Liver (tissue), 9 donors: Measurements from ENCODE around the gene STK38L. TPM values are rescaled to one million over a fixed set of nuclear protein-coding genes. Genes with fewer than 3 reads are reported as not detected.
"Not testable (repeated sequence)": the region's sequence is repeated elsewhere in the genome, so short reads cannot be mapped to it uniquely, and the experiment has no call there.

ENCODE experiments used
- DNase-seq: peaks from one replicate; pipeline ENCODE4 v3.0.0-alpha.2; 2017; ENCODE audit warnings: low spot score
- H3K27ac ChIP-seq, 2 donors: one replicate each; pipeline ENCODE4 v1.7.0; 2013; ENCODE audit warnings: inconsistent platforms in 2 of 2, low read length in 2 of 2, control low read depth in 1 of 2, low read depth in 1 of 2, mild to moderate bottlenecking in 1 of 2
- H3K27me3 ChIP-seq, 4 donors: one replicate each; pipeline versions ENCODE4 v1.6.1 to v1.7.0; 2013; ENCODE audit warnings: low read length in 3 of 4, inconsistent platforms in 1 of 4, mild to moderate bottlenecking in 1 of 4, moderate library complexity in 1 of 4; ENCODE audit not compliant: control insufficient read depth in 4 of 4, insufficient read depth in 4 of 4
- H3K36me3 ChIP-seq, 4 donors: one replicate each; pipeline versions ENCODE4 v1.6.1 to v1.7.0; 2013; ENCODE audit warnings: low read length in 3 of 4, mild to moderate bottlenecking in 3 of 4, low read depth in 1 of 4, moderate library complexity in 1 of 4; ENCODE audit not compliant: control insufficient read depth in 4 of 4, insufficient read depth in 3 of 4
- H3K4me1 ChIP-seq, 4 donors: one replicate each; pipeline versions ENCODE4 v1.6.1 to v1.7.0; 2013; ENCODE audit warnings: low read length in 3 of 4, mild to moderate bottlenecking in 3 of 4, moderate library complexity in 1 of 4; ENCODE audit not compliant: control insufficient read depth in 4 of 4, insufficient read depth in 4 of 4
- H3K4me3 ChIP-seq, 3 donors: one replicate each; pipeline versions ENCODE4 v1.6.1 to v1.7.0; 2013; ENCODE audit warnings: low read length in 3 of 3, control low read depth in 1 of 3, low read depth in 1 of 3, mild to moderate bottlenecking in 1 of 3
- H3K9ac ChIP-seq, 2 donors: one replicate each; pipeline ENCODE4 v1.7.0; 2013; ENCODE audit warnings: low read length in 2 of 2, mild to moderate bottlenecking in 2 of 2, moderate library complexity in 2 of 2, control low read depth in 1 of 2, low read depth in 1 of 2
- H3K9me3 ChIP-seq, 4 donors: one replicate each; pipeline versions ENCODE4 v1.6.1 to v1.7.0; 2013; ENCODE audit warnings: low read length in 3 of 4; ENCODE audit not compliant: control insufficient read depth in 4 of 4
- ATF3 ChIP-seq: IDR thresholded peaks from 2 replicates; pipeline ENCODE4 v1.6.1; 2016; ENCODE audit warnings: antibody characterized with exemption
- CTCF ChIP-seq: fragments of 150-350 bp; IDR thresholded peaks from 2 replicates; pipeline ENCODE4 v1.5.1; 2017; ENCODE audit warnings: improper control_type of control experiment, low read depth, low read length; ENCODE audit not compliant: missing input control
- EGR1 ChIP-seq, 2 donors: IDR thresholded peaks; 2 replicates each; pipeline ENCODE4 v1.6.1; 2016 to 2018; ENCODE audit warnings: antibody characterized with exemption in 2 of 2, low read depth in 2 of 2
- FOXA1 ChIP-seq: IDR thresholded peaks from 2 replicates; pipeline ENCODE4 v1.6.1; 2016; ENCODE audit warnings: antibody characterized with exemption
- FOXA2 ChIP-seq: IDR thresholded peaks from 2 replicates; pipeline ENCODE4 v1.6.1; 2016; ENCODE audit warnings: antibody characterized with exemption
- GABPA ChIP-seq, 2 donors: IDR thresholded peaks in 1 of 2; conservative IDR thresholded peaks in 1 of 2; 2 replicates each; pipeline ENCODE4 v1.6.1; 2016; ENCODE audit warnings: antibody characterized with exemption in 2 of 2, mild to moderate bottlenecking in 1 of 2, moderate library complexity in 1 of 2
- HNF4A ChIP-seq, 2 donors: conservative IDR thresholded peaks; 2 replicates each; pipeline ENCODE4 v1.6.1; 2016; ENCODE audit warnings: antibody characterized with exemption in 2 of 2, mild to moderate bottlenecking in 2 of 2
- HNF4G ChIP-seq: IDR thresholded peaks from 2 replicates; pipeline ENCODE4 v1.6.1; 2016; ENCODE audit warnings: antibody characterized with exemption
- JUND ChIP-seq, 2 donors: IDR thresholded peaks; 2 replicates each; pipeline ENCODE4 v1.6.1; 2016; ENCODE audit warnings: antibody characterized with exemption in 2 of 2
- MAX ChIP-seq: IDR thresholded peaks from 2 replicates; pipeline ENCODE4 v1.6.1; 2016; ENCODE audit warnings: antibody characterized with exemption
- NR2F2 ChIP-seq: IDR thresholded peaks from 2 replicates; pipeline ENCODE4 v1.6.1; 2016; ENCODE audit warnings: antibody characterized with exemption
- RAD21 ChIP-seq, 2 donors: IDR thresholded peaks; 2 replicates each; pipeline ENCODE4 v1.6.1; 2016; ENCODE audit warnings: antibody characterized with exemption in 2 of 2, mild to moderate bottlenecking in 2 of 2
- RXRA ChIP-seq, 2 donors: IDR thresholded peaks; 2 replicates each; pipeline ENCODE4 v1.6.1; 2017 to 2018; ENCODE audit warnings: antibody characterized with exemption in 2 of 2, mild to moderate bottlenecking in 1 of 2
- SP1 ChIP-seq: IDR thresholded peaks from 2 replicates; pipeline ENCODE4 v1.6.1; 2018; ENCODE audit warnings: antibody characterized with exemption, mild to moderate bottlenecking
- TAF1 ChIP-seq: conservative IDR thresholded peaks from 2 replicates; pipeline ENCODE4 v1.6.1; 2016; ENCODE audit warnings: antibody characterized with exemption, mild to moderate bottlenecking
- YY1 ChIP-seq: IDR thresholded peaks from 2 replicates; pipeline ENCODE4 v1.6.1; 2016; ENCODE audit warnings: antibody characterized with exemption, mild to moderate bottlenecking
- ZBTB33 ChIP-seq: IDR thresholded peaks from 2 replicates; pipeline ENCODE4 v1.6.1; 2016; ENCODE audit warnings: antibody characterized with exemption
- WGBS: extraction: QIAGEN DNeasy Blood & Tissue Kit; methylation state at CpG from one replicate; pipeline ENCODE4 v1.1.7; 2013; 5-methylcytosine and 5-hydroxymethylcytosine counted together
- polyA plus RNA-seq, 2 donors: library from polyadenylated mRNA; stranded (reverse) in 1 of 2; unstranded in 1 of 2; fragments of 200-250 nt in 1 of 2; fragments of >200 nt in 1 of 2; fragmentation: Nextera tagmentation in 1 of 2; extraction: Ambion mirVana in 1 of 2; gene quantifications; one replicate each; pipeline versions ENCODE4 v1.2.1 to v1.2.3, GENCODE V29; 2013 to 2015
- total RNA-seq, 2 donors: library from RNA; depleted of rRNA; stranded (reverse); fragments of >200 nt; gene quantifications; one replicate each; pipeline ENCODE4 v1.2.3, GENCODE V29; 2014
- TF ChIP-seq, protein P1 (sequence below): IDR thresholded peaks from 2 replicates; pipeline ENCODE4 v1.6.1; 2016; ENCODE audit warnings: antibody characterized with exemption, mild to moderate bottlenecking
- donor health status: healthy.
- donor health status: healthy.
- donor health status: healthy.
- donor health status: healthy.
- donor health status: healthy.

STK38L gene
- total and polyA plus RNA-seq, 4 donors = 2.8 to 8.6 (median 6.6) TPM

DNA sequence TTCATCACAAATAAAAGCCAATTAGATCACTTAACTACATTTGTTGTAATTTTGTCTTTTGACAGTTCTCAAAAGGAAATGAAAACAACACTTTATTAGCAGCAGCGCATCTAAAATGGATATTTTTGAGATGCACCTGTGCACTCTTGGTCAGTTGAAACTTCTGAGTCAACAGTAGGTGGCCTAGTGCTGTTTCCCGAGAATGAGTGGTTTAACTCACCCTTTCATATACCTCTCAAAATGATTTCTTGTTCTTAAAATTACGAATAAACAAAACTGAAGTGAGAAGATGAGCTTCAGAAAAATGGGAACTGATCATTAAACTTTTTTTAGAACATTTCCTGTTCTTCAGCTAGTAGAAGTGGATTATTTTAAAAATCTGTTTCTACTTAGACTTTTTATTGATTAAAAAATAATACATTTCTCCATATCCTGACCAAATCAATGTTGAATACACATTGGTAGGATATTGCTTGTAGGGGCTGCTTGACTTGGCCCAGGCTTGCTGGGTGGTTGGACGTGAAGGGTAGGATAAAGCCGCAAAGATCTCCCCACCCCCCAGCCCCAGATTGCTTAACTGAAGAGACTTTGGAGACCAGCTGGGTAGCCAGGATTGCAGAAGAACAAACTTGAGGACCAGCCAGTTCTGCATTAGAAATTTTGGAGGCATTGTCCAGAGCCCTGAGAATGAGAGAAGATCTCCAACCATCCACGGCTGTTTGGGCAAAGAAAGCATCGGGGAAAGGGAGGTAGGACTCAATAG lies 22.3 kb upstream of the STK38L start (continued):
- TF ChIP-seq MAX = no peak

DNA sequence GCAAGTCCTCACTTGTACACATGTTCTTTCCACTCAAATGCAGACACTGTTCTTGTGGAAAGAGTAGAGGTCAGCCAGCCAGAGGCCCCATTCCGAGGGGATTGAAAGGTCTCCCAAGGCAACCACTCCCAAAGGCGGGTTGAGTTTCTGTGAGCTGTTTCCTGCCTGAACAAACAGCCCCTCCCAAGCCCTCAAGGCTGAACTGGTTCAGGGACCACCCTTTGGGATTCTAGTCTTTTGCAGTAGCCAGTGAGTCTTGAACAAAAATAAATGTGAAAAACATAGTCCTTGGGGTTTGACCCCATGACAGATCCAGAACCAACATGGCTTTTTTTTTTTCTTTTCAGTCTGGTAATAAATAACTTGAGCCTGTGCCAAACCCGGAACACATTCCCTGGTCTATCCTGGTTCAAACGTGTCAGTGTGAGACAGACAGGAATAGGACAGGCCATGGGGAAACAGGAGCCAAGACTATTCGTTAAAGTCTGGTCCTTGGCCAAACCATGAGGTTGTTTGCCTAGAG lies 17.6 kb upstream of the STK38L start:
- no peak for TF ChIP-seq NR2F2
- no peak for TF ChIP-seq FOXA2
- no peak for TF ChIP-seq HNF4A (conservative IDR thresholded peaks at IDR 0.05)
- no peak for TF ChIP-seq JUND (IDR thresholded peaks at IDR 0.05)
- TF ChIP-seq HNF4G = no peak
- TF ChIP-seq YY1 = no peak
- no peak for TF ChIP-seq MAX
- no peak for DNase-seq
- WGBS = 45% methylated on average over 5 of the region's 5 CpGs
- Histone ChIP-seq H3K27ac (no peak overlapping the region), H3K4me3 (no peak overlapping the region), H3K27me3 (no peaks in the 10 kb centered on the region), H3K4me1 (no peaks in the 10 kb centered on the region), H3K36me3 (no peaks in the 10 kb centered on the region), H3K9me3 (no peaks in the 10 kb centered on the region), H3K9ac (no peak overlapping the region)

DNA sequence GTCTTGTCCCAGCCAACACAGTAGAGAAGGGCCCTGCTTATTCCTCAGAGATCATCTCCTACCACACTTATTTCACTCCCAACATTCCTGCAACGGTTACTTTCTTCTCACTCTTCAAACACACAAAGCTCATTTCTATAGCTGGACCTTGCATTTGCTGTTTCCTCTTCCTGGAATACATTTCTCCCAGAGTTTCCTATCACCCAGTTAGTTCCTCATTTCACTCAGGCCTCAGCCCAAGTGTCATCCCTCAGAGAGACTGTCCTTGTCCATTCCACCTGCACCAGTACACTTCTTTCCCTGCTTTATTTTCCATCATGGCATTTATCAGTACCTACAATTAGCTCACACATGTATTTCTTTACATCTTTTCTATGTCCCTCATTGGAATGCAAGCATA lies 14.7 kb upstream of the STK38L start:
- no peak overlapping the region for H3K4me3 ChIP-seq
- no peak overlapping the region for H3K9ac ChIP-seq
- 59% methylated on average over 1 of the region's 1 CpG for WGBS
- TF ChIP-seq YY1 (no peak), ATF3 (no peak), HNF4G (no peak), FOXA1 (no peak), JUND (IDR thresholded peaks at IDR 0.05) (no peak), TAF1 (no peak), EGR1 (IDR thresholded peaks at IDR 0.05; ENCODE audit: low read depth in 2 of 2) (no peak), FOXA2 (no peak), SP1 (no peak), RXRA (IDR thresholded peaks at IDR 0.05) (no peak), HNF4A (conservative IDR thresholded peaks at IDR 0.05) (no peak), RAD21 (IDR thresholded peaks at IDR 0.05) (no peak), ZBTB33 (no peak), MAX (no peak), NR2F2 (no peak), GABPA (IDR thresholded peaks at IDR 0.05 in 1 of 2, conservative IDR thresholded peaks at IDR 0.05 in 1 of 2) (no peak), CTCF (no peak)
- TF ChIP-seq, protein P1, sequence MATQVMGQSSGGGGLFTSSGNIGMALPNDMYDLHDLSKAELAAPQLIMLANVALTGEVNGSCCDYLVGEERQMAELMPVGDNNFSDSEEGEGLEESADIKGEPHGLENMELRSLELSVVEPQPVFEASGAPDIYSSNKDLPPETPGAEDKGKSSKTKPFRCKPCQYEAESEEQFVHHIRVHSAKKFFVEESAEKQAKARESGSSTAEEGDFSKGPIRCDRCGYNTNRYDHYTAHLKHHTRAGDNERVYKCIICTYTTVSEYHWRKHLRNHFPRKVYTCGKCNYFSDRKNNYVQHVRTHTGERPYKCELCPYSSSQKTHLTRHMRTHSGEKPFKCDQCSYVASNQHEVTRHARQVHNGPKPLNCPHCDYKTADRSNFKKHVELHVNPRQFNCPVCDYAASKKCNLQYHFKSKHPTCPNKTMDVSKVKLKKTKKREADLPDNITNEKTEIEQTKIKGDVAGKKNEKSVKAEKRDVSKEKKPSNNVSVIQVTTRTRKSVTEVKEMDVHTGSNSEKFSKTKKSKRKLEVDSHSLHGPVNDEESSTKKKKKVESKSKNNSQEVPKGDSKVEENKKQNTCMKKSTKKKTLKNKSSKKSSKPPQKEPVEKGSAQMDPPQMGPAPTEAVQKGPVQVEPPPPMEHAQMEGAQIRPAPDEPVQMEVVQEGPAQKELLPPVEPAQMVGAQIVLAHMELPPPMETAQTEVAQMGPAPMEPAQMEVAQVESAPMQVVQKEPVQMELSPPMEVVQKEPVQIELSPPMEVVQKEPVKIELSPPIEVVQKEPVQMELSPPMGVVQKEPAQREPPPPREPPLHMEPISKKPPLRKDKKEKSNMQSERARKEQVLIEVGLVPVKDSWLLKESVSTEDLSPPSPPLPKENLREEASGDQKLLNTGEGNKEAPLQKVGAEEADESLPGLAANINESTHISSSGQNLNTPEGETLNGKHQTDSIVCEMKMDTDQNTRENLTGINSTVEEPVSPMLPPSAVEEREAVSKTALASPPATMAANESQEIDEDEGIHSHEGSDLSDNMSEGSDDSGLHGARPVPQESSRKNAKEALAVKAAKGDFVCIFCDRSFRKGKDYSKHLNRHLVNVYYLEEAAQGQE = no peak
- no peak for DNase-seq
- no peak overlapping the region for H3K27ac ChIP-seq
- H3K9me3 ChIP-seq = no peaks in the 10 kb centered on the region
- H3K36me3 ChIP-seq = no peaks in the 10 kb centered on the region
- no peaks in the 10 kb centered on the region for H3K4me1 ChIP-seq
- no peaks in the 10 kb centered on the region for H3K27me3 ChIP-seq

DNA sequence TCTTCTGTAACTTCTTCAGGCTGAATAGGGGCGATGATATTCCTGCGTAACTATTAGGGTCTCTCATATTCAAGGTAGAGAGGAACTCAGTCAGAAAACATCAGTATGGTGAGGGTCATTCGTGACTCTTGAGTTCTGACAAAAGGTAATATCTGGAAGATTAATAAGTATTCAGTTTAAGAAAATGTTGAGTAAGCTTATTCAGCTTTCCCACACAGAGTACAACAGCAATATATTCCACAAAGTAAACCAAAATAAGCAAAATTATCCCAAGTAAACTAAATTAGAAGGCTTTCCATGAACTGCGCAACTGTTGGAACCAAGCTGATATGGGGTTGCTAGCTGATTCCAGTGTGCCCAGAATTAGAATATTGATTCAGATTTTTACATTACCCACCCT lies 12.7 kb upstream of the STK38L start:
- H3K27ac ChIP-seq, H3K9ac ChIP-seq, H3K36me3 ChIP-seq, H3K4me1 ChIP-seq, DNase-seq, H3K27me3 ChIP-seq, H3K4me3 ChIP-seq, H3K9me3 ChIP-seq: not testable (repeated sequence)
- 86% methylated on average over 4 of the region's 4 CpGs for WGBS
